GM23248 (cell line): ENCODE measurements around the gene SERPINB8. TPM values are rescaled to one million over a fixed set of nuclear protein-coding genes. Genes with fewer than 3 reads are reported as not detected.

Source experiments
- DNase-seq: peaks from one replicate; pipeline ENCODE4 v3.0.0-alpha.2; 2015
- H2AFZ ChIP-seq: fragments of 200-600 bp; sonication (generic); 2 replicates; pipeline ENCODE4 v1.6.1; 2016; ENCODE audit warnings: antibody characterized with exemption
- H3F3A ChIP-seq: fragments of 200-600 bp; sonication (generic); 2 replicates; pipeline ENCODE4 v1.6.1; 2016; ENCODE audit warnings: mild to moderate bottlenecking, antibody characterized with exemption, mixed run types; ENCODE audit not compliant: insufficient read depth
- H3K27ac ChIP-seq: fragments of 200-600 bp; sonication (generic); 2 replicates; pipeline ENCODE4 v1.5.1; 2016; ENCODE audit warnings: mild to moderate bottlenecking
- H3K27me3 ChIP-seq: fragments of 200-600 bp; sonication (generic); replicated peaks from 2 replicates; pipeline ENCODE4 v1.6.1; 2016; ENCODE audit warnings: mild to moderate bottlenecking; ENCODE audit not compliant: insufficient read depth
- H3K36me3 ChIP-seq: fragments of 200-600 bp; sonication (generic); 2 replicates; pipeline ENCODE4 v1.6.1; 2016; ENCODE audit warnings: low read depth, mild to moderate bottlenecking
- H3K4me1 ChIP-seq: fragments of 200-600 bp; sonication (generic); 2 replicates; pipeline ENCODE4 v1.6.1; 2016; ENCODE audit warnings: mild to moderate bottlenecking; ENCODE audit not compliant: insufficient read depth
- H3K4me2 ChIP-seq: fragments of 200-600 bp; sonication (generic); one replicate; pipeline ENCODE4 v1.6.1; 2016; ENCODE audit warnings: mild to moderate bottlenecking; ENCODE audit not compliant: unreplicated experiment
- H3K4me3 ChIP-seq: fragments of 200-600 bp; sonication (generic); 2 replicates; pipeline ENCODE4 v1.5.1; 2016; ENCODE audit warnings: mild to moderate bottlenecking
- H3K79me2 ChIP-seq: fragments of 200-600 bp; sonication (generic); 2 replicates; pipeline ENCODE4 v1.6.1; 2016; ENCODE audit warnings: mild to moderate bottlenecking; ENCODE audit not compliant: insufficient read depth
- H3K9ac ChIP-seq: fragments of 200-600 bp; sonication (generic); 2 replicates; pipeline ENCODE4 v1.6.1; 2016; ENCODE audit warnings: mild to moderate bottlenecking
- H3K9me2 ChIP-seq: fragments of 200-600 bp; sonication (generic); 2 replicates; pipeline ENCODE4 v1.6.1; 2016; ENCODE audit warnings: mixed run types, mild to moderate bottlenecking, moderate library complexity; ENCODE audit not compliant: insufficient read depth
- H3K9me3 ChIP-seq: fragments of 200-600 bp; sonication (generic); one replicate; pipeline ENCODE4 v1.6.1; 2017; ENCODE audit warnings: low read depth
- H4K20me1 ChIP-seq: fragments of 200-600 bp; sonication (generic); 2 replicates; pipeline ENCODE4 v1.6.0; 2016; ENCODE audit not compliant: insufficient read depth
- EZH2 ChIP-seq: fragments of 200-600 bp; sonication (generic); IDR thresholded peaks from 2 replicates; pipeline ENCODE4 v1.6.1; 2018; ENCODE audit warnings: antibody characterized with exemption, mild to moderate bottlenecking; ENCODE audit not compliant: insufficient read depth, poor library complexity, severe bottlenecking
- EZH2phosphoT487 ChIP-seq: fragments of 200-600 bp; sonication (generic); IDR thresholded peaks from 2 replicates; pipeline ENCODE4 v1.6.1; 2018; ENCODE audit warnings: antibody characterized with exemption, moderate library complexity, mild to moderate bottlenecking, low read depth; ENCODE audit not compliant: insufficient read depth
- WGBS, 2 experiments: methylation state at CpG; one replicate each; pipeline ENCODE4 v1.1.6; 2015 to 2017; ENCODE audit warnings: low lambda C conversion rate in 2 of 2, low coverage in 1 of 2; ENCODE audit errors: missing lambda C conversion rate in 2 of 2; 5-methylcytosine and 5-hydroxymethylcytosine counted together
- in situ Hi-C: fragments of 300-500 bp; cut with MboI; formaldehyde crosslinking; loops from 2 replicates; pipeline ENCODE4 v1.15.0; 2020
- polyA plus RNA-seq: library from polyadenylated mRNA; unstranded; fragments of >200 nt; fragmentation: Nextera tagmentation; extraction: Ambion mirVana; gene quantifications from 2 replicates; pipeline ENCODE4 v1.2.1, GENCODE V29; 2016
- total RNA-seq: library from RNA; depleted of rRNA; stranded (reverse); fragments of >200 nt; shearing (Covaris generic); gene quantifications from 2 replicates; pipeline ENCODE4 v1.2.3, GENCODE V29; 2014

Gene SERPINB8
- total and polyA plus RNA-seq, 2 experiments from 2014 or later, result 21.2 to 57.3 TPM

- peak overlapping the region; percentile 79 for H2AFZ ChIP-seq
- H3K36me3 ChIP-seq, result no peaks in the 10 kb centered on the region
These were observed 1.6 kb downstream of the SERPINB8 start for GRCh38 chr18:63971320-63972001.

GRCh38 chr18:63972002-63972376 is 2.1 kb downstream of the SERPINB8 start:
- Histone ChIP-seq H3K9me3 (no peaks in the 10 kb centered on the region), H3K4me1 (peaks cover 20% of the 10 kb centered on the region), H3K36me3 (no peaks in the 10 kb centered on the region), H3K9ac (no peak overlapping the region), H4K20me1 (no peaks in the 10 kb centered on the region), H3K27ac (peak overlapping the region; percentile 92; the same call in 1 of the 2 replicates), H3F3A (peaks cover 25% of the 10 kb centered on the region), H3K4me3 (no peak overlapping the region), H2AFZ (no peak overlapping the region), H3K4me2 (no peak overlapping the region), H3K27me3 (no peaks in the 10 kb centered on the region), H3K9me2 (no peaks in the 10 kb centered on the region), H3K79me2 (peaks cover 59% of the 10 kb centered on the region)
- in situ Hi-C loops, result no loop called here
- WGBS, 2 experiments, result 75 to 81% methylated on average over 5 of the region's 5 CpGs
- TF ChIP-seq EZH2phosphoT487 (no peak), EZH2 (no peak)
- no peak for DNase-seq

More at GRCh38 chr18:63971320-63972001, 1.6 kb downstream of the SERPINB8 start:
- H3K9me3 ChIP-seq, result no peaks in the 10 kb centered on the region
- H3K4me2 ChIP-seq, result peak overlapping the region; percentile 84
- peaks cover 29% of the 10 kb centered on the region for H3F3A ChIP-seq
- peak overlapping the region; percentile 90 for H3K9ac ChIP-seq
- in situ Hi-C loops, result no loop called here
- peak overlapping the region; percentile 92 for H3K27ac ChIP-seq
- H3K27me3 ChIP-seq, result no peaks in the 10 kb centered on the region
- no peaks in the 10 kb centered on the region for H3K9me2 ChIP-seq
- WGBS, 2 experiments, result 86 to 89% methylated on average over 13 of the region's 13 CpGs
- H4K20me1 ChIP-seq, result no peaks in the 10 kb centered on the region
- H3K79me2 ChIP-seq, result peaks cover 53% of the 10 kb centered on the region
- DNase-seq, result peak; percentile 17
- TF ChIP-seq EZH2 (no peak), EZH2phosphoT487 (no peak)
- H3K4me3 ChIP-seq, result peak overlapping the region; percentile 82
- peaks cover 22% of the 10 kb centered on the region for H3K4me1 ChIP-seq

- WGBS, 2 experiments, result 74 to 77% methylated on average over 2 of the region's 2 CpGs
- H3K79me2 ChIP-seq, result peaks cover 87% of the 10 kb centered on the region
- no peaks in the 10 kb centered on the region for H4K20me1 ChIP-seq
- peaks cover 24% of the 10 kb centered on the region for H3F3A ChIP-seq
- no peaks in the 10 kb centered on the region for H3K9me3 ChIP-seq
- no peak overlapping the region for H3K4me2 ChIP-seq
- no peak overlapping the region for H3K4me3 ChIP-seq
- peak; percentile 71 for DNase-seq
- H3K9ac ChIP-seq, result peak overlapping the region; percentile 14; the same call in 1 of the 2 replicates
- H3K36me3 ChIP-seq, result no peaks in the 10 kb centered on the region
- H3K9me2 ChIP-seq, result no peaks in the 10 kb centered on the region
- H3K27ac ChIP-seq, result no peak overlapping the region
- 0 out of 2 replicates have a peak overlapping the region, but pooled peaks have one; percentile 37 for H2AFZ ChIP-seq
- in situ Hi-C loops, result no loop called here
- H3K27me3 ChIP-seq, result no peaks in the 10 kb centered on the region
- TF ChIP-seq EZH2 (no peak), EZH2phosphoT487 (no peak)
- H3K4me1 ChIP-seq, result peaks cover 18% of the 10 kb centered on the region
These were observed 5.1 kb downstream of the SERPINB8 start for GRCh38 chr18:63974991-63975390.

GRCh38 chr18:63975628-63976027 is 5.7 kb downstream of the SERPINB8 start:
- H3K36me3 ChIP-seq, result peaks cover 4% of the 10 kb centered on the region; the same call in 1 of the 2 replicates
- TF ChIP-seq EZH2phosphoT487, result no peak
- TF ChIP-seq EZH2, result no peak
- H3K4me3 ChIP-seq, result no peak overlapping the region
- WGBS, 2 experiments, result 94% methylated on average over 3 of the region's 3 CpGs
- peaks cover 94% of the 10 kb centered on the region for H3K79me2 ChIP-seq
- H4K20me1 ChIP-seq, result no peaks in the 10 kb centered on the region
- H3K27ac ChIP-seq, result no peak overlapping the region
- H3K4me2 ChIP-seq, result no peak overlapping the region
- H3F3A ChIP-seq, result peaks cover 25% of the 10 kb centered on the region
- DNase-seq, result no peak
- H2AFZ ChIP-seq, result no peak overlapping the region
- in situ Hi-C loops, result no loop called here
- H3K4me1 ChIP-seq, result peaks cover 22% of the 10 kb centered on the region
- no peak overlapping the region; the same call in 1 of the 2 replicates for H3K9ac ChIP-seq
- no peaks in the 10 kb centered on the region for H3K9me2 ChIP-seq
- no peaks in the 10 kb centered on the region for H3K9me3 ChIP-seq
- H3K27me3 ChIP-seq, result no peaks in the 10 kb centered on the region
